Measurements from ENCODE around the gene PFKL. TPM values are rescaled to one million over a fixed set of nuclear protein-coding genes. Genes with fewer than 3 reads are reported as not detected.

PFKL gene
- polyA plus RNA-seq, 1 donor (not counting 4 experiments of a cell fraction or from before 2014, with no cell fraction given) = 46.6 TPM

- Histone ChIP-seq H4K20me1 (ENCODE audit: control insufficient read depth, extremely low read depth, insufficient read depth, low read length) (no peaks in the 10 kb centered on the region), H2AFZ (ENCODE audit: control insufficient read depth, low read length) (no peak overlapping the region), H3K27me3 (ENCODE audit: control insufficient read depth, extremely low read depth, insufficient read depth, low read length) (peaks cover 13% of the 10 kb centered on the region), H3K9me3 (ENCODE audit: control insufficient read depth, low read depth, low read length) (no peaks in the 10 kb centered on the region), H3K4me2 (ENCODE audit: control insufficient read depth, extremely low read depth, insufficient read depth, low read depth, low read length) (no peak overlapping the region), H3K79me2 (ENCODE audit: control insufficient read depth, insufficient read depth, low read length) (no peaks in the 10 kb centered on the region), H3K9me1 (ENCODE audit: control insufficient read depth, extremely low read depth, insufficient read depth, low read length) (no peaks in the 10 kb centered on the region), H3K9ac (ENCODE audit: control insufficient read depth, extremely low read depth, insufficient read depth, low read length) (no peak overlapping the region), H3K36me3 (ENCODE audit: control insufficient read depth in 2 of 2, extremely low read depth in 1 of 2, insufficient read depth in 2 of 2, low read length in 2 of 2) (no peaks in the 10 kb centered on the region), H3K4me3 (ENCODE audit: control insufficient read depth in 2 of 3, extremely low read depth in 1 of 3, insufficient read depth in 2 of 3, low read depth in 1 of 3, low read length in 3 of 3) (no peak overlapping the region), H3K4me1 (ENCODE audit: control insufficient read depth, extremely low read depth, insufficient read depth, low read length) (no peaks in the 10 kb centered on the region), H3K27ac (ENCODE audit: control insufficient read depth, insufficient read depth, low read length) (no peak overlapping the region)
- DNase-seq (ENCODE audit: low read depth, low spot score) (no peak), FAIRE-seq (no peak)
- dilution Hi-C loops (cut with MboI; ENCODE audit: extremely low pct_ligation_motif_present, low sequenced_read_pairs) = no loop called here
- TF ChIP-seq CTCF (optimal IDR thresholded peaks at IDR 0.05 in 1 of 3, IDR thresholded peaks at IDR 0.05 in 1 of 3, conservative IDR thresholded peaks at IDR 0.05 in 1 of 3; ENCODE audit: extremely low read depth in 1 of 3, insufficient read depth in 2 of 3, low read length in 3 of 3) = peak in 2 of 3 experiments; percentile 18 to 27
- TF ChIP-seq EZH2 (IDR thresholded peaks at IDR 0.05; ENCODE audit: low read length) = no peak
Measured at GRCh38 chr21:44267655-44268142, 32.2 kb upstream of the PFKL start.

- no peak overlapping the region for H3K4me3 ChIP-seq (ENCODE audit: control insufficient read depth in 2 of 3, extremely low read depth in 1 of 3, insufficient read depth in 2 of 3, low read depth in 1 of 3, low read length in 3 of 3)
- H3K4me2 ChIP-seq (ENCODE audit: control insufficient read depth, extremely low read depth, insufficient read depth, low read depth, low read length) = no peak overlapping the region
- H3K36me3 ChIP-seq (ENCODE audit: control insufficient read depth in 2 of 2, extremely low read depth in 1 of 2, insufficient read depth in 2 of 2, low read length in 2 of 2) = no peaks in the 10 kb centered on the region
- no peaks in the 10 kb centered on the region for H3K9me1 ChIP-seq (ENCODE audit: control insufficient read depth, extremely low read depth, insufficient read depth, low read length)
- H3K4me1 ChIP-seq (ENCODE audit: control insufficient read depth, extremely low read depth, insufficient read depth, low read length) = no peaks in the 10 kb centered on the region
- peaks cover 14% of the 10 kb centered on the region for H3K27me3 ChIP-seq (ENCODE audit: control insufficient read depth, extremely low read depth, insufficient read depth, low read length)
- no peak overlapping the region for H3K9ac ChIP-seq (ENCODE audit: control insufficient read depth, extremely low read depth, insufficient read depth, low read length)
- TF ChIP-seq CTCF (optimal IDR thresholded peaks at IDR 0.05 in 1 of 3, IDR thresholded peaks at IDR 0.05 in 1 of 3, conservative IDR thresholded peaks at IDR 0.05 in 1 of 3; ENCODE audit: extremely low read depth in 1 of 3, insufficient read depth in 2 of 3, low read length in 3 of 3) = no peak
- no peak for TF ChIP-seq EZH2 (IDR thresholded peaks at IDR 0.05; ENCODE audit: low read length)
- H3K27ac ChIP-seq (ENCODE audit: control insufficient read depth, insufficient read depth, low read length) = no peak overlapping the region
- no peaks in the 10 kb centered on the region for H4K20me1 ChIP-seq (ENCODE audit: control insufficient read depth, extremely low read depth, insufficient read depth, low read length)
- H3K9me3 ChIP-seq (ENCODE audit: control insufficient read depth, low read depth, low read length) = no peaks in the 10 kb centered on the region
- dilution Hi-C loops (cut with MboI; ENCODE audit: extremely low pct_ligation_motif_present, low sequenced_read_pairs) = no loop called here
- DNase-seq (ENCODE audit: low read depth, low spot score) (no peak), FAIRE-seq (no peak)
- no peak overlapping the region for H2AFZ ChIP-seq (ENCODE audit: control insufficient read depth, low read length)
- no peaks in the 10 kb centered on the region for H3K79me2 ChIP-seq (ENCODE audit: control insufficient read depth, insufficient read depth, low read length)
Measured at GRCh38 chr21:44269090-44269489, 30.8 kb upstream of the PFKL start.

Measured in keratinocyte (primary cell).